HCT116 (cell line): Measurements from ENCODE around the gene MAP3K2. TPM values are rescaled to one million over a fixed set of nuclear protein-coding genes. Genes with fewer than 3 reads are reported as not detected.

Experiments
- ATAC-seq: fragments of 200-7000 bp; cut with Tn5 transposase; 2 replicates; pipeline ENCODE4 v1.9.1; 2020; ENCODE audit warnings: mild to moderate bottlenecking, moderate library complexity
- BruUV-seq: library from RNA; stranded (reverse); fragments of 400-500 nt; replicated peaks from 2 replicates; lab custom pipeline; 2021; lab: Mats Ljungman, UMichigan
- CTCF ChIA-PET: fragments of 300-600 bp; sonication (Branson Sonifier 250); formaldehyde crosslinking; loops from one replicate; lab custom pipeline; 2021; ENCODE audit warnings: antibody characterized with exemption; lab: Charles Lee
- POLR2A ChIA-PET: fragments of 300-600, 350-600 bp; sonication (Branson Sonifier 250); formaldehyde crosslinking; loops from one replicate; lab custom pipeline; 2021; ENCODE audit warnings: antibody characterized with exemption; lab: Charles Lee
- RAD21 ChIA-PET, 2 experiments: fragments of 300-600 bp; sonication (Branson Sonifier 250); formaldehyde crosslinking; loops; one replicate each; lab custom pipeline; 2023; ENCODE audit warnings: low total read pairs in 2 of 2; ENCODE audit not compliant: uncharacterized antibody in 2 of 2, unreplicated experiment in 2 of 2, low non-redundant PET in 1 of 2; lab: Charles Lee
- DNase-seq: peaks from one replicate; pipeline ENCODE4 v3.0.0-alpha.2; 2010; ENCODE audit warnings: low read depth, low spot score
- H2AFZ ChIP-seq: fragments of 200-600 bp; shearing (Covaris generic), sonication (generic); 2 replicates; pipeline ENCODE4 v1.6.1; 2017; ENCODE audit warnings: low read depth, mixed run types, mixed read lengths, antibody characterized with exemption, low read length; ENCODE audit not compliant: poor library complexity, severe bottlenecking
- H3K27ac ChIP-seq: 2 replicates; pipeline ENCODE4 v1.5.1; 2012; ENCODE audit warnings: low read depth, low read length
- H3K27me3 ChIP-seq: fragments of 200-600 bp; sonication (generic); 2 replicates; pipeline ENCODE4 v1.6.1; 2016; ENCODE audit warnings: mixed run types, low read length, mixed read lengths; ENCODE audit not compliant: insufficient read depth
- H3K36me3 ChIP-seq, 2 experiments: fragments of 200-500 bp in 1 of 2; fragments of 200-600 bp in 1 of 2; sonication (Bioruptor generic) in 1 of 2; sonication (generic) in 1 of 2; 2 replicates each; pipeline versions ENCODE4 v1.5.1 to v1.6.1; 2014 to 2016; ENCODE audit warnings: low read length in 2 of 2, inconsistent platforms in 1 of 2, mixed read lengths in 1 of 2, mixed run types in 1 of 2; ENCODE audit not compliant: insufficient read depth in 2 of 2, control insufficient read depth in 1 of 2
- H3K4me1 ChIP-seq, 2 experiments: fragments of 200-600 bp in 1 of 2; sonication (generic) in 1 of 2; 2 replicates each; pipeline versions ENCODE4 v1.5.1 to v1.6.1; 2012 to 2017; ENCODE audit warnings: low read length in 2 of 2, inconsistent platforms in 1 of 2, mild to moderate bottlenecking in 1 of 2, mixed read lengths in 1 of 2, mixed run types in 1 of 2, moderate library complexity in 1 of 2; ENCODE audit not compliant: insufficient read depth in 2 of 2, control insufficient read depth in 1 of 2
- H3K4me2 ChIP-seq: fragments of 200-600 bp; sonication (generic); 2 replicates; pipeline ENCODE4 v1.6.1; 2017; ENCODE audit warnings: mixed run types, low read length, mixed read lengths
- H3K4me3 ChIP-seq, 2 experiments: fragments of 200-600 bp in 1 of 2; sonication (generic) in 1 of 2; replicated peaks in 1 of 2; 2 replicates each; pipeline ENCODE4 v1.5.1; 2011 to 2016; ENCODE audit warnings: low read length in 2 of 2, control low read depth in 1 of 2, low read depth in 1 of 2, mild to moderate bottlenecking in 1 of 2, mixed read lengths in 1 of 2, mixed run types in 1 of 2
- H3K79me2 ChIP-seq: fragments of 200-600 bp; sonication (generic); 2 replicates; pipeline ENCODE4 v1.6.1; 2017; ENCODE audit warnings: mild to moderate bottlenecking, mixed run types, low read length, moderate library complexity, mixed read lengths; ENCODE audit not compliant: insufficient read depth
- H3K9ac ChIP-seq: fragments of 200-600 bp; sonication (generic); 2 replicates; pipeline ENCODE4 v1.6.1; 2016; ENCODE audit warnings: low read length, mixed read lengths
- H3K9me2 ChIP-seq: fragments of 200-600 bp; sonication (generic), shearing (Covaris generic); 2 replicates; pipeline ENCODE4 v1.6.1; 2017; ENCODE audit warnings: mixed run types, mild to moderate bottlenecking, moderate library complexity; ENCODE audit not compliant: insufficient read depth
- H3K9me3 ChIP-seq, 2 experiments: fragments of 200-500 bp in 1 of 2; fragments of 200-600 bp in 1 of 2; sonication (Bioruptor generic) in 1 of 2; sonication (generic) in 1 of 2; 2 replicates each; pipeline ENCODE4 v1.6.1; 2014 to 2017; ENCODE audit warnings: low read length in 2 of 2, mixed read lengths in 2 of 2, inconsistent platforms in 1 of 2, low read depth in 1 of 2, mild to moderate bottlenecking in 1 of 2, mixed run types in 1 of 2, moderate library complexity in 1 of 2; ENCODE audit not compliant: control insufficient read depth in 1 of 2, insufficient read depth in 1 of 2
- H4K20me1 ChIP-seq: fragments of 200-600 bp; sonication (generic), shearing (Covaris generic); 2 replicates; pipeline ENCODE4 v1.6.1; 2017; ENCODE audit warnings: mixed run types, mild to moderate bottlenecking, moderate library complexity; ENCODE audit not compliant: insufficient read depth
- EGR1 ChIP-seq: IDR thresholded peaks from 2 replicates; pipeline ENCODE4 v1.6.1; 2012; ENCODE audit warnings: low read depth
- EZH2 ChIP-seq: fragments of 200-600 bp; sonication (generic); IDR thresholded peaks from 2 replicates; pipeline ENCODE4 v1.6.1; 2017; ENCODE audit warnings: antibody characterized with exemption, mixed run types
- EZH2phosphoT487 ChIP-seq: fragments of 200-600 bp; IDR thresholded peaks from 2 replicates; pipeline ENCODE4 v1.6.1; 2018; ENCODE audit warnings: antibody characterized with exemption, borderline replicate concordance
- JUND ChIP-seq: IDR thresholded peaks from 2 replicates; pipeline ENCODE4 v1.6.1; 2012
- REST ChIP-seq: IDR thresholded peaks from 2 replicates; pipeline ENCODE4 v1.6.1; 2012; ENCODE audit warnings: low read depth
- SIN3A ChIP-seq: IDR thresholded peaks from 2 replicates; pipeline ENCODE4 v1.6.1; 2012; ENCODE audit warnings: low read depth
- SP1 ChIP-seq: IDR thresholded peaks from 2 replicates; pipeline ENCODE4 v1.6.1; 2012; ENCODE audit warnings: low read depth
- SRF ChIP-seq: IDR thresholded peaks from 2 replicates; pipeline ENCODE4 v1.6.1; 2012; ENCODE audit warnings: low read depth
- TCF7L2 ChIP-seq: IDR thresholded peaks from 2 replicates; pipeline ENCODE4 v1.7.0; 2011; ENCODE audit warnings: borderline replicate concordance, inconsistent platforms; ENCODE audit not compliant: insufficient read depth, insufficient read length; ENCODE audit errors: extremely low read depth
- ZFX ChIP-seq: fragments of 450-650 bp; IDR thresholded peaks from 2 replicates; pipeline ENCODE4 v1.6.1; 2017
- intact Hi-C: fragments of 100-400 bp; cut with micrococcal nuclease; formaldehyde crosslinking; loops from 2 replicates; pipeline ENCODE4 v1.10.0; 2022
- total RNA-seq: library from RNA; stranded (reverse); gene quantifications from one replicate; pipeline ENCODE4 v1.2.1, GENCODE V29; 2021; ENCODE audit not compliant: unreplicated experiment
- TF ChIP-seq, protein P1 (sequence below): IDR thresholded peaks from 2 replicates; pipeline ENCODE4 v1.6.1; 2011; ENCODE audit warnings: mild to moderate bottlenecking, low read length, moderate library complexity; ENCODE audit not compliant: insufficient replicate concordance; ENCODE audit errors: extremely low read depth

Gene MAP3K2
- total RNA-seq, 1 experiment from 2014 or later, result 44.5 TPM

DNA sequence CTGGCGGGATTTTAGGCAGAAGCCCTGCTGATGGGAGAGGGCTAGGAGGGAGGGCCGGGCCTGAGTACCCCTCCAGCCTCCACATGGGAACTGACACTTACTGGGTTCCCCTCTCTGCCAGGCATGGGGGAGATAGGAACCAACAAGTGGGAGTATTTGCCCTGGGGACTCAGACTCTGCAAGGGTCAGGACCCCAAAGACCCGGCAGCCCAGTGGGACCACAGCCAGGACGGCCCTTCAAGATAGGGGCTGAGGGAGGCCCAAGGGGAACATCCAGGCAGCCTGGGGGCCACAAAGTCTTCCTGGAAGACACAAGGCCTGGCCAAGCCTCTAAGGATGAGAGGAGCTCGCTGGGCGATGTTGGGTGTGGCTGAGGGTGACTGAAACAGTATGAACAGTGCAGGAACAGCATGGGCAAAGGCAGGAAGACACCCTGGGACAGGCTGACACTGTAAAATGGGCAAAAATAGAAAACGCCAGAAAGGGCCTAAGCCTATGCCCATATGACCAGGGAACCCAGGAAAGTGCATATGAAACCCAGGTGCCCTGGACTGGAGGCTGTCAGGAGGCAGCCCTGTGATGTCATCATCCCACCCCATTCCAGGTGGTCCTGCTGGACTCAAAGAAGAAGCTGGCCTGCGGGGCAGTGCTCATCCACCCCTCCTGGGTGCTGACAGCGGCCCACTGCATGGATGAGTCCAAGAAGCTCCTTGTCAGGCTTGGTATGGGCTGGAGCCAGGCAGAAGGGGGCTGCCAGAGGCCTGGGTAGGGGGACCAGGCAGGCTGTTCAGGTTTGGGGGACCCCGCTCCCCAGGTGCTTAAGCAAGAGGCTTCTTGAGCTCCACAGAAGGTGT is 39.0 kb upstream of the MAP3K2 start:
- H3K9ac ChIP-seq, result no peak overlapping the region
- H3K36me3 ChIP-seq, result no peaks in the 10 kb centered on the region
- no peak overlapping the region for H3K4me2 ChIP-seq
- ATAC-seq (no peak), DNase-seq (no peak)
- H3K27me3 ChIP-seq, result no peaks in the 10 kb centered on the region
- TF ChIP-seq EZH2 (no peak), TCF7L2 (no peak), EGR1 (no peak), EZH2phosphoT487 (no peak), SIN3A (no peak), SRF (no peak), REST (no peak), JUND (no peak), SP1 (no peak), ZFX (no peak)
- TF ChIP-seq, protein P1, sequence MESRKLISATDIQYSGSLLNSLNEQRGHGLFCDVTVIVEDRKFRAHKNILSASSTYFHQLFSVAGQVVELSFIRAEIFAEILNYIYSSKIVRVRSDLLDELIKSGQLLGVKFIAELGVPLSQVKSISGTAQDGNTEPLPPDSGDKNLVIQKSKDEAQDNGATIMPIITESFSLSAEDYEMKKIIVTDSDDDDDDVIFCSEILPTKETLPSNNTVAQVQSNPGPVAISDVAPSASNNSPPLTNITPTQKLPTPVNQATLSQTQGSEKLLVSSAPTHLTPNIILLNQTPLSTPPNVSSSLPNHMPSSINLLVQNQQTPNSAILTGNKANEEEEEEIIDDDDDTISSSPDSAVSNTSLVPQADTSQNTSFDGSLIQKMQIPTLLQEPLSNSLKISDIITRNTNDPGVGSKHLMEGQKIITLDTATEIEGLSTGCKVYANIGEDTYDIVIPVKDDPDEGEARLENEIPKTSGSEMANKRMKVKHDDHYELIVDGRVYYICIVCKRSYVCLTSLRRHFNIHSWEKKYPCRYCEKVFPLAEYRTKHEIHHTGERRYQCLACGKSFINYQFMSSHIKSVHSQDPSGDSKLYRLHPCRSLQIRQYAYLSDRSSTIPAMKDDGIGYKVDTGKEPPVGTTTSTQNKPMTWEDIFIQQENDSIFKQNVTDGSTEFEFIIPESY, result no peak
- H3K4me1 ChIP-seq, result peaks cover 0 to 9% of the 10 kb centered on the region in 2 experiments; a peak in 2 of 4 replicates
- intact Hi-C loops, result no loop called here
- H4K20me1 ChIP-seq, result no peaks in the 10 kb centered on the region
- H3K79me2 ChIP-seq, result no peaks in the 10 kb centered on the region
- ChIA-PET CTCF (no interaction called here), RAD21 (no interaction called here), POLR2A (no interaction called here)
- BruUV-seq, result no TSS peak
- no peaks in the 10 kb centered on the region for H3K9me2 ChIP-seq
- H3K4me3 ChIP-seq, result no peak overlapping the region
- no peak overlapping the region for H2AFZ ChIP-seq
- H3K9me3 ChIP-seq, result no peaks in the 10 kb centered on the region
- H3K27ac ChIP-seq, result no peak overlapping the region
